IMR-90 (cell line): ENCODE results near the gene HPS6. TPM values are rescaled to one million over a fixed set of nuclear protein-coding genes. Genes with fewer than 3 reads are reported as not detected.

Experiments used
- ATAC-seq: fragments of 200-7000 bp; cut with Tn5 transposase; 2 replicates; pipeline ENCODE4 v1.9.1; 2020; ENCODE audit warnings: low read depth, mild to moderate bottlenecking, moderate library complexity
- BruUV-seq: library from RNA; stranded (reverse); fragments of 400-500 nt; replicated peaks from 2 replicates; lab custom pipeline; 2021; lab: Mats Ljungman, UMichigan
- CTCF ChIA-PET: fragments of 300-600 bp; formaldehyde crosslinking; extraction: SDS; loops from one replicate; lab custom pipeline; 2021; ENCODE audit warnings: antibody characterized with exemption; lab: Yijun Ruan, JAX
- POLR2A ChIA-PET: fragments of 300-600 bp; sonication (Branson Sonifier 250); formaldehyde crosslinking; loops from one replicate; lab custom pipeline; 2022; ENCODE audit warnings: antibody characterized with exemption; ENCODE audit not compliant: unreplicated experiment; lab: Charles Lee
- DNase-seq: peaks from one replicate; pipeline ENCODE4 v3.0.0; 2013
- H2AFZ ChIP-seq: replicated peaks from 2 replicates; pipeline ENCODE3; 2013; ENCODE audit warnings: low read length, mild to moderate bottlenecking; ENCODE audit not compliant: poor library complexity
- H2AK5ac ChIP-seq: 2 replicates; pipeline ENCODE4 v1.6.1; 2013; ENCODE audit warnings: low read depth, low read length, inconsistent platforms
- H2AK9ac ChIP-seq: replicated peaks from 2 replicates; pipeline ENCODE3; 2013; ENCODE audit warnings: mild to moderate bottlenecking, low read depth, low read length, moderate library complexity; ENCODE audit not compliant: poor library complexity
- H2BK120ac ChIP-seq: 2 replicates; pipeline ENCODE4 v1.6.1; 2013; ENCODE audit warnings: low read depth, low read length, inconsistent platforms
- H2BK15ac ChIP-seq: 3 replicates; pipeline ENCODE4 v1.6.1; 2013; ENCODE audit warnings: low read depth, low read length, inconsistent platforms
- H2BK20ac ChIP-seq: 2 replicates; pipeline ENCODE4 v1.6.1; 2013; ENCODE audit warnings: low read depth, mild to moderate bottlenecking, inconsistent platforms, low read length, moderate library complexity
- H2BK5ac ChIP-seq: 2 replicates; pipeline ENCODE4 v1.6.1; 2013; ENCODE audit warnings: mild to moderate bottlenecking, low read depth, low read length, inconsistent platforms; ENCODE audit not compliant: poor library complexity, severe bottlenecking
- H3K14ac ChIP-seq: replicated peaks from 2 replicates; pipeline ENCODE4 v1.6.1; 2013; ENCODE audit warnings: low read depth, low read length, inconsistent platforms
- H3K18ac ChIP-seq: 2 replicates; pipeline ENCODE4 v1.6.1; 2013; ENCODE audit warnings: low read depth, low read length, control low read depth
- H3K23ac ChIP-seq: 2 replicates; pipeline ENCODE4 v1.6.1; 2013; ENCODE audit warnings: low read depth, low read length, inconsistent platforms
- H3K27ac ChIP-seq: 2 replicates; pipeline ENCODE4 v1.5.1; 2013; ENCODE audit warnings: mild to moderate bottlenecking, control low read depth, low read length; ENCODE audit not compliant: insufficient read depth
- H3K27me3 ChIP-seq: 2 replicates; pipeline ENCODE4 v1.6.1; 2013; ENCODE audit warnings: low read length; ENCODE audit not compliant: control insufficient read depth, insufficient read depth
- H3K36me3 ChIP-seq: 2 replicates; pipeline ENCODE4 v1.6.1; 2013; ENCODE audit warnings: low read length, mixed read lengths; ENCODE audit not compliant: control insufficient read depth, insufficient read depth
- H3K4ac ChIP-seq: 2 replicates; pipeline ENCODE4 v1.6.1; 2013; ENCODE audit warnings: low read depth, low read length, inconsistent platforms
- H3K4me1 ChIP-seq: 2 replicates; pipeline ENCODE4 v1.6.1; 2013; ENCODE audit warnings: low read length, mixed read lengths; ENCODE audit not compliant: control insufficient read depth, insufficient read depth
- H3K4me2 ChIP-seq: 2 replicates; pipeline ENCODE4 v1.6.1; 2013; ENCODE audit warnings: low read depth, mild to moderate bottlenecking, control low read depth, low read length, moderate library complexity
- H3K4me3 ChIP-seq: 2 replicates; pipeline ENCODE4 v1.5.1; 2013; ENCODE audit warnings: low read depth, mild to moderate bottlenecking, control low read depth, low read length, moderate library complexity; ENCODE audit not compliant: insufficient read depth
- H3K56ac ChIP-seq: 2 replicates; pipeline ENCODE4 v1.6.1; 2013; ENCODE audit warnings: low read length, inconsistent platforms; ENCODE audit not compliant: insufficient read depth; ENCODE audit errors: extremely low read depth
- H3K79me1 ChIP-seq, 2 experiments: 2 replicates each; pipeline ENCODE4 v1.6.1; 2013; ENCODE audit warnings: low read length in 2 of 2, inconsistent platforms in 1 of 2, low read depth in 1 of 2
- H3K9ac ChIP-seq: 2 replicates; pipeline ENCODE4 v1.6.1; 2013; ENCODE audit warnings: low read depth, low read length, control low read depth
- H3K9me1 ChIP-seq: 2 replicates; pipeline ENCODE4 v1.6.1; 2013; ENCODE audit warnings: low read length, inconsistent platforms; ENCODE audit not compliant: insufficient read depth
- H3K9me3 ChIP-seq: 2 replicates; pipeline ENCODE4 v1.6.1; 2013; ENCODE audit warnings: low read length; ENCODE audit not compliant: control insufficient read depth, insufficient read depth
- H4K20me1 ChIP-seq: 2 replicates; pipeline ENCODE4 v1.6.1; 2013; ENCODE audit warnings: low read length, inconsistent platforms; ENCODE audit not compliant: insufficient read depth
- H4K5ac ChIP-seq: 2 replicates; pipeline ENCODE4 v1.6.1; 2013; ENCODE audit warnings: mild to moderate bottlenecking, low read depth, low read length, control low read depth
- H4K8ac ChIP-seq, 2 experiments: 2 replicates each; pipeline ENCODE4 v1.6.1; 2013; ENCODE audit warnings: low read depth in 2 of 2, low read length in 2 of 2, control low read depth in 1 of 2, inconsistent platforms in 1 of 2
- H4K91ac ChIP-seq: 2 replicates; pipeline ENCODE4 v1.6.1; 2013; ENCODE audit warnings: low read depth, low read length, inconsistent platforms; ENCODE audit not compliant: insufficient read depth
- BHLHE40 ChIP-seq: fragments of 150-350 bp; IDR thresholded peaks from 2 replicates; pipeline ENCODE4 v1.6.1; 2016; ENCODE audit warnings: mild to moderate bottlenecking, low read depth, low read length
- CEBPB ChIP-seq: IDR thresholded peaks from 2 replicates; pipeline ENCODE4 v1.6.1; 2012; ENCODE audit warnings: low read depth, low read length, improper control_type of control experiment
- CHD1 ChIP-seq: IDR thresholded peaks from 2 replicates; pipeline ENCODE4 v1.6.1; 2012; ENCODE audit warnings: low read depth, low read length, improper control_type of control experiment
- FOS ChIP-seq: fragments of 150-350 bp; IDR thresholded peaks from 2 replicates; pipeline ENCODE4 v1.6.1; 2016; ENCODE audit warnings: low read depth, low read length
- MAFK ChIP-seq: IDR thresholded peaks from 2 replicates; pipeline ENCODE4 v1.6.1; 2012; ENCODE audit warnings: low read depth, low read length, improper control_type of control experiment
- MAZ ChIP-seq: IDR thresholded peaks from 2 replicates; pipeline ENCODE4 v1.6.1; 2012; ENCODE audit warnings: low read depth, mild to moderate bottlenecking, low read length, improper control_type of control experiment, moderate library complexity, borderline replicate concordance
- MXI1 ChIP-seq: IDR thresholded peaks from 2 replicates; pipeline ENCODE4 v1.6.1; 2012; ENCODE audit warnings: low read depth, mild to moderate bottlenecking, low read length, moderate library complexity, borderline replicate concordance
- NFE2L2 ChIP-seq: fragments of 150-350 bp; IDR thresholded peaks from 2 replicates; pipeline ENCODE4 v1.6.1; 2016; ENCODE audit warnings: low read depth, mild to moderate bottlenecking, low read length
- POLR2A ChIP-seq: IDR thresholded peaks from 2 replicates; pipeline ENCODE4 v1.6.1; 2012; ENCODE audit warnings: mild to moderate bottlenecking, low read depth, low read length
- RAD21 ChIP-seq: IDR thresholded peaks from 2 replicates; pipeline ENCODE4 v1.6.1; 2012; ENCODE audit warnings: low read length, improper control_type of control experiment
- RCOR1 ChIP-seq: IDR thresholded peaks from 2 replicates; pipeline ENCODE4 v1.6.1; 2012; ENCODE audit warnings: mild to moderate bottlenecking, low read length, improper control_type of control experiment; ENCODE audit not compliant: insufficient replicate concordance
- RFX5 ChIP-seq: IDR thresholded peaks from 2 replicates; pipeline ENCODE4 v1.8.0; 2012; ENCODE audit warnings: low read depth, mild to moderate bottlenecking, low read length, moderate library complexity
- SMC3 ChIP-seq: fragments of 150-350 bp; IDR thresholded peaks from 2 replicates; pipeline ENCODE4 v1.6.1; 2016; ENCODE audit warnings: low read depth, mild to moderate bottlenecking, antibody characterized with exemption, low read length, moderate library complexity
- dilution Hi-C: fragments of 300-500 bp; cut with HindIII; formaldehyde crosslinking; loops from one replicate; pipeline ENCODE4 v1.14.3; 2018; ENCODE audit warnings: low sequenced_read_pairs; ENCODE audit not compliant: unreplicated experiment
- in situ Hi-C: fragments of 300-500 bp; cut with MboI; formaldehyde crosslinking; loops from 3 replicates; pipeline ENCODE4 v1.14.3; 2019; ENCODE audit warnings: low sequenced_read_pairs, inconsistent platforms, mixed read lengths
- intact Hi-C: fragments of 100-400 bp; cut with micrococcal nuclease; formaldehyde crosslinking; loops from 2 replicates; pipeline ENCODE4 v1.10.0; 2022
- polyA plus RNA-seq, 3 experiments: library from polyadenylated mRNA; depleted of rRNA; stranded (reverse); fragments of >200 nt; gene quantifications; 2 replicates each; pipeline ENCODE4 v1.2.3, GENCODE V29; 2012; ENCODE audit warnings: low replicate concordance in 1 of 3
- total RNA-seq: library from RNA; depleted of rRNA; stranded (reverse); fragments of >200 nt; gene quantifications from 2 replicates; pipeline ENCODE4 v1.2.3, GENCODE V29; 2012
- TF ChIP-seq, protein P1 (sequence below): fragments of 150-350 bp; IDR thresholded peaks from 2 replicates; pipeline ENCODE4 v1.6.1; 2016; ENCODE audit warnings: low read depth, mild to moderate bottlenecking, low read length, moderate library complexity, borderline replicate concordance
- TF ChIP-seq, protein P2 (sequence below): conservative IDR thresholded peaks from 2 replicates; pipeline ENCODE4 v1.5.1; 2012; ENCODE audit warnings: mild to moderate bottlenecking, low read depth, low read length, improper control_type of control experiment
- TF ChIP-seq, protein P3 (sequence below): fragments of 150-350 bp; IDR thresholded peaks from 2 replicates; pipeline ENCODE4 v1.6.1; 2017; ENCODE audit warnings: mild to moderate bottlenecking, antibody characterized with exemption, low read length, low read depth

Gene HPS6
- total and polyA plus RNA-seq, 2 of the 4 experiments (the other 2 are of a cell fraction), result 10.5 to 23.1 TPM

DNA sequence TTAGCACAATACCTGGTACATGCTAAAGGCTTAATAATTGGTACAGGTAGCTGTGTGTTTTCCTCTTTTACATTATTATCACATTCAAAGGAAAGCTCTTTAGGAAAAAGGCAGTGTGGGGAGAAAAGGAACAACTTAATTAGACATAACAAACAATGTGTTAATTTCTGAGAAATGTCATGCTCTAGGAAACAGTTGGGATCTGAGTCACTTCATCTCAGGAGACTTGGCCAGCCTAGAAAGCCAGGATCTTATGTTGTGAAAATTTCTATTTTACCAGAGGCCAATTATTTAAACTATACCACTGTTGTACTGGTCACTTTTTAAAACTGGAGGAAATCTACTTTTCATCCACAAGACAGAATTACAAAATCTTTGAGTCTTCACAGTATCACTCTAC, 48.7 kb upstream of the HPS6 start:
- dilution Hi-C loops (no loop called here), in situ Hi-C loops (loop anchor here (10.0 kb wide), 1 partner anchor 132 kb away; no protein-coding TSS in a partner anchor), intact Hi-C loops (loop anchor here (2.0 kb wide), 1 partner anchor 56 kb away; no protein-coding TSS in a partner anchor)
- H2AK5ac ChIP-seq, result no peak overlapping the region
- CTCF ChIA-PET, result no interaction called here
- no peak overlapping the region for H2AFZ ChIP-seq
- TF ChIP-seq BHLHE40 (no peak), NFE2L2 (no peak), FOS (no peak), CHD1 (no peak), RAD21 (no peak), MAFK (no peak), MAZ (no peak), POLR2A (no peak), SMC3 (no peak), RFX5 (no peak), RCOR1 (no peak), MXI1 (no peak), CEBPB (no peak)
- TF ChIP-seq, protein P1, sequence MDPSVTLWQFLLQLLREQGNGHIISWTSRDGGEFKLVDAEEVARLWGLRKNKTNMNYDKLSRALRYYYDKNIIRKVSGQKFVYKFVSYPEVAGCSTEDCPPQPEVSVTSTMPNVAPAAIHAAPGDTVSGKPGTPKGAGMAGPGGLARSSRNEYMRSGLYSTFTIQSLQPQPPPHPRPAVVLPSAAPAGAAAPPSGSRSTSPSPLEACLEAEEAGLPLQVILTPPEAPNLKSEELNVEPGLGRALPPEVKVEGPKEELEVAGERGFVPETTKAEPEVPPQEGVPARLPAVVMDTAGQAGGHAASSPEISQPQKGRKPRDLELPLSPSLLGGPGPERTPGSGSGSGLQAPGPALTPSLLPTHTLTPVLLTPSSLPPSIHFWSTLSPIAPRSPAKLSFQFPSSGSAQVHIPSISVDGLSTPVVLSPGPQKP, result no peak
- TF ChIP-seq, protein P2, sequence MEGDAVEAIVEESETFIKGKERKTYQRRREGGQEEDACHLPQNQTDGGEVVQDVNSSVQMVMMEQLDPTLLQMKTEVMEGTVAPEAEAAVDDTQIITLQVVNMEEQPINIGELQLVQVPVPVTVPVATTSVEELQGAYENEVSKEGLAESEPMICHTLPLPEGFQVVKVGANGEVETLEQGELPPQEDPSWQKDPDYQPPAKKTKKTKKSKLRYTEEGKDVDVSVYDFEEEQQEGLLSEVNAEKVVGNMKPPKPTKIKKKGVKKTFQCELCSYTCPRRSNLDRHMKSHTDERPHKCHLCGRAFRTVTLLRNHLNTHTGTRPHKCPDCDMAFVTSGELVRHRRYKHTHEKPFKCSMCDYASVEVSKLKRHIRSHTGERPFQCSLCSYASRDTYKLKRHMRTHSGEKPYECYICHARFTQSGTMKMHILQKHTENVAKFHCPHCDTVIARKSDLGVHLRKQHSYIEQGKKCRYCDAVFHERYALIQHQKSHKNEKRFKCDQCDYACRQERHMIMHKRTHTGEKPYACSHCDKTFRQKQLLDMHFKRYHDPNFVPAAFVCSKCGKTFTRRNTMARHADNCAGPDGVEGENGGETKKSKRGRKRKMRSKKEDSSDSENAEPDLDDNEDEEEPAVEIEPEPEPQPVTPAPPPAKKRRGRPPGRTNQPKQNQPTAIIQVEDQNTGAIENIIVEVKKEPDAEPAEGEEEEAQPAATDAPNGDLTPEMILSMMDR, result no peak
- TF ChIP-seq, protein P3, sequence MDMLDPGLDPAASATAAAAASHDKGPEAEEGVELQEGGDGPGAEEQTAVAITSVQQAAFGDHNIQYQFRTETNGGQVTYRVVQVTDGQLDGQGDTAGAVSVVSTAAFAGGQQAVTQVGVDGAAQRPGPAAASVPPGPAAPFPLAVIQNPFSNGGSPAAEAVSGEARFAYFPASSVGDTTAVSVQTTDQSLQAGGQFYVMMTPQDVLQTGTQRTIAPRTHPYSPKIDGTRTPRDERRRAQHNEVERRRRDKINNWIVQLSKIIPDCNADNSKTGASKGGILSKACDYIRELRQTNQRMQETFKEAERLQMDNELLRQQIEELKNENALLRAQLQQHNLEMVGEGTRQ, result no peak
- H3K23ac ChIP-seq, result no peak overlapping the region
- no peak overlapping the region for H4K91ac ChIP-seq
- no peak overlapping the region for H4K5ac ChIP-seq
- no peak overlapping the region for H3K9ac ChIP-seq
- POLR2A ChIA-PET, result no interaction called here
- no peaks in the 10 kb centered on the region for H4K20me1 ChIP-seq
- H3K27ac ChIP-seq, result no peak overlapping the region
- H2BK15ac ChIP-seq, result no peak overlapping the region
- no peaks in the 10 kb centered on the region for H3K9me1 ChIP-seq
- no peak overlapping the region for H2BK120ac ChIP-seq
- no peak overlapping the region for H3K56ac ChIP-seq
- BruUV-seq, result no TSS peak
- H3K79me1 ChIP-seq, result no peaks in the 10 kb centered on the region
- H2BK5ac ChIP-seq, result no peak overlapping the region
- H3K18ac ChIP-seq, result no peak overlapping the region
- no peak overlapping the region for H3K4me2 ChIP-seq
- no peak overlapping the region for H3K4ac ChIP-seq
- no peaks in the 10 kb centered on the region for H3K9me3 ChIP-seq
- no peak overlapping the region for H2BK20ac ChIP-seq
- peaks cover 17% of the 10 kb centered on the region for H3K36me3 ChIP-seq
- no peaks in the 10 kb centered on the region for H3K27me3 ChIP-seq
- ATAC-seq (no peak), DNase-seq (no peak)
- H3K14ac ChIP-seq, result no peak overlapping the region
- H2AK9ac ChIP-seq, result no peak overlapping the region
- H3K4me1 ChIP-seq, result no peaks in the 10 kb centered on the region
- H3K4me3 ChIP-seq, result no peak overlapping the region
- no peak overlapping the region for H4K8ac ChIP-seq
